ENCODE data around the gene CEP192.
"Not testable (repeated sequence)": the region's sequence is repeated elsewhere in the genome, so short reads cannot be mapped to it uniquely, and the experiment has no call there.

CEP192 gene

GRCh38 chr18:13086906-13087305 is 95.7 kb downstream of the CEP192 start:
- no peak overlapping the region for H3K4me2 ChIP-seq (ENCODE audit: low read length)
- H3K79me2 ChIP-seq = peaks cover 2% of the 10 kb centered on the region
- no peaks in the 10 kb centered on the region for H3K36me3 ChIP-seq (ENCODE audit: control insufficient read depth, insufficient read depth, low read length)
- TF ChIP-seq, protein P1, sequence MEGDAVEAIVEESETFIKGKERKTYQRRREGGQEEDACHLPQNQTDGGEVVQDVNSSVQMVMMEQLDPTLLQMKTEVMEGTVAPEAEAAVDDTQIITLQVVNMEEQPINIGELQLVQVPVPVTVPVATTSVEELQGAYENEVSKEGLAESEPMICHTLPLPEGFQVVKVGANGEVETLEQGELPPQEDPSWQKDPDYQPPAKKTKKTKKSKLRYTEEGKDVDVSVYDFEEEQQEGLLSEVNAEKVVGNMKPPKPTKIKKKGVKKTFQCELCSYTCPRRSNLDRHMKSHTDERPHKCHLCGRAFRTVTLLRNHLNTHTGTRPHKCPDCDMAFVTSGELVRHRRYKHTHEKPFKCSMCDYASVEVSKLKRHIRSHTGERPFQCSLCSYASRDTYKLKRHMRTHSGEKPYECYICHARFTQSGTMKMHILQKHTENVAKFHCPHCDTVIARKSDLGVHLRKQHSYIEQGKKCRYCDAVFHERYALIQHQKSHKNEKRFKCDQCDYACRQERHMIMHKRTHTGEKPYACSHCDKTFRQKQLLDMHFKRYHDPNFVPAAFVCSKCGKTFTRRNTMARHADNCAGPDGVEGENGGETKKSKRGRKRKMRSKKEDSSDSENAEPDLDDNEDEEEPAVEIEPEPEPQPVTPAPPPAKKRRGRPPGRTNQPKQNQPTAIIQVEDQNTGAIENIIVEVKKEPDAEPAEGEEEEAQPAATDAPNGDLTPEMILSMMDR (IDR thresholded peaks at IDR 0.05) = no peak
- H3K9ac ChIP-seq = no peak overlapping the region
- H3K27me3 ChIP-seq (ENCODE audit: control insufficient read depth, insufficient read depth, low read length) = no peaks in the 10 kb centered on the region
- no peaks in the 10 kb centered on the region for H3K4me1 ChIP-seq
- H3K4me3 ChIP-seq (ENCODE audit: low read depth, low read length) = no peak overlapping the region
- H3K9me3 ChIP-seq (ENCODE audit: control insufficient read depth, low read length) = no peaks in the 10 kb centered on the region
- H2AFZ ChIP-seq = no peak overlapping the region
- no peak overlapping the region for H3K27ac ChIP-seq

GRCh38 chr18:13095466-13095865 is 104.3 kb downstream of the CEP192 start:
- Histone ChIP-seq H2AFZ (no peak overlapping the region), H3K9me3 (ENCODE audit: control insufficient read depth, low read length) (no peaks in the 10 kb centered on the region), H3K36me3 (ENCODE audit: control insufficient read depth, insufficient read depth, low read length) (no peaks in the 10 kb centered on the region), H3K27me3 (ENCODE audit: control insufficient read depth, insufficient read depth, low read length) (no peaks in the 10 kb centered on the region), H3K4me3 (ENCODE audit: low read depth, low read length) (no peak overlapping the region), H3K4me1 (no peaks in the 10 kb centered on the region), H3K79me2 (no peaks in the 10 kb centered on the region), H3K4me2 (ENCODE audit: low read length) (no peak overlapping the region), H3K27ac (no peak overlapping the region), H3K9ac (no peak overlapping the region)
- TF ChIP-seq, protein P1 (IDR thresholded peaks at IDR 0.05) = no peak

- Histone ChIP-seq H3K4me3 (ENCODE audit: low read depth, low read length) (no peak overlapping the region), H3K79me2 (no peaks in the 10 kb centered on the region), H3K9ac (no peak overlapping the region), H3K4me1 (no peaks in the 10 kb centered on the region), H2AFZ (no peak overlapping the region), H3K4me2 (ENCODE audit: low read length) (no peak overlapping the region), H3K9me3 (ENCODE audit: control insufficient read depth, low read length) (no peaks in the 10 kb centered on the region), H3K27me3 (ENCODE audit: control insufficient read depth, insufficient read depth, low read length) (no peaks in the 10 kb centered on the region), H3K27ac (no peak overlapping the region), H3K36me3 (ENCODE audit: control insufficient read depth, insufficient read depth, low read length) (no peaks in the 10 kb centered on the region)
- TF ChIP-seq, protein P1 (IDR thresholded peaks at IDR 0.05) = no peak
Observed at GRCh38 chr18:13096232-13096631, 105.1 kb downstream of the CEP192 start.

- TF ChIP-seq, protein P1 (IDR thresholded peaks at IDR 0.05) = no peak
- no peaks in the 10 kb centered on the region for H3K79me2 ChIP-seq
- H3K9ac ChIP-seq = no peak overlapping the region
- H3K4me3 ChIP-seq (ENCODE audit: low read depth, low read length) = no peak overlapping the region
- no peak overlapping the region for H2AFZ ChIP-seq
- H3K9me3 ChIP-seq (ENCODE audit: control insufficient read depth, low read length) = no peaks in the 10 kb centered on the region
- no peak overlapping the region for H3K4me2 ChIP-seq (ENCODE audit: low read length)
- no peaks in the 10 kb centered on the region for H3K36me3 ChIP-seq (ENCODE audit: control insufficient read depth, insufficient read depth, low read length)
- no peaks in the 10 kb centered on the region for H3K4me1 ChIP-seq
- no peaks in the 10 kb centered on the region for H3K27me3 ChIP-seq (ENCODE audit: control insufficient read depth, insufficient read depth, low read length)
- no peak overlapping the region for H3K27ac ChIP-seq
Observed at GRCh38 chr18:13096719-13097118, 105.6 kb downstream of the CEP192 start.

GRCh38 chr18:13098104-13098503 is 106.9 kb downstream of the CEP192 start:
- not testable (repeated sequence) for H3K4me3 ChIP-seq (ENCODE audit: low read depth, low read length); H3K4me2 ChIP-seq (ENCODE audit: low read length); H3K27me3 ChIP-seq (ENCODE audit: control insufficient read depth, insufficient read depth, low read length); H3K4me1 ChIP-seq; H2AFZ ChIP-seq; H3K27ac ChIP-seq; H3K9me3 ChIP-seq (ENCODE audit: control insufficient read depth, low read length); H3K9ac ChIP-seq; H3K79me2 ChIP-seq; H3K36me3 ChIP-seq (ENCODE audit: control insufficient read depth, insufficient read depth, low read length)

Measured in parathyroid adenoma (tissue), 2 donors.